Caco-2 (cell line): Measurements from ENCODE around the gene NTNG1. TPM values are rescaled to one million over a fixed set of nuclear protein-coding genes. Genes with fewer than 3 reads are reported as not detected.

Experiments
- BruUV-seq: library from RNA; stranded (reverse); fragments of 400-500 nt; replicated peaks from 2 replicates; lab custom pipeline; 2021; lab: Mats Ljungman, UMichigan
- CTCF ChIA-PET: fragments of 300-600 bp; sonication (Branson Sonifier 250); formaldehyde crosslinking; loops from one replicate; lab custom pipeline; 2022; ENCODE audit warnings: antibody characterized with exemption; lab: Charles Lee
- POLR2A ChIA-PET: fragments of 300-600 bp; sonication (Branson Sonifier 250); formaldehyde crosslinking; loops from one replicate; lab custom pipeline; 2022; ENCODE audit warnings: antibody characterized with exemption; lab: Charles Lee
- DNase-seq, 2 experiments: peaks; one replicate each; pipeline versions ENCODE4 v3.0.0 to v3.0.0-alpha.2; 2020 to 2022
- H3K27me3 ChIP-seq: replicated peaks from 2 replicates; pipeline ENCODE4 v1.6.0; 2011; ENCODE audit warnings: low read length; ENCODE audit not compliant: control insufficient read depth, insufficient read depth
- H3K36me3 ChIP-seq: 2 replicates; pipeline ENCODE4 v1.5.1; 2011; ENCODE audit warnings: low read length; ENCODE audit not compliant: control insufficient read depth, insufficient read depth
- H3K4me1 ChIP-seq: fragments of 250-450 bp; sonication (Bioruptor Pico); 2 replicates; pipeline ENCODE4 v1.5.1; 2020; ENCODE audit warnings: mild to moderate bottlenecking
- H3K4me3 ChIP-seq: 2 replicates; pipeline ENCODE4 v1.5.1; 2011; ENCODE audit warnings: low read depth, mild to moderate bottlenecking, control low read depth, low read length
- H3K9me3 ChIP-seq: fragments of 250-450 bp; sonication (Bioruptor Pico); 2 replicates; pipeline ENCODE4 v1.5.1; 2020; ENCODE audit warnings: mild to moderate bottlenecking, moderate library complexity
- H3K27ac Mint-ChIP-seq: one replicate; pipeline ENCODE4 v1.8.0; 2022; ENCODE audit warnings: mixed read lengths; ENCODE audit not compliant: unreplicated experiment
- H3K27me3 Mint-ChIP-seq: one replicate; pipeline ENCODE4 v1.8.0; 2022; ENCODE audit warnings: mixed read lengths; ENCODE audit not compliant: insufficient read depth, unreplicated experiment
- H3K36me3 Mint-ChIP-seq: one replicate; pipeline ENCODE4 v1.8.0; 2022; ENCODE audit warnings: mild to moderate bottlenecking, mixed read lengths; ENCODE audit not compliant: insufficient read depth, unreplicated experiment
- H3K4me1 Mint-ChIP-seq: one replicate; pipeline ENCODE4 v1.8.0; 2022; ENCODE audit warnings: low read depth, mixed read lengths; ENCODE audit not compliant: unreplicated experiment
- H3K4me3 Mint-ChIP-seq: one replicate; pipeline ENCODE4 v1.8.0; 2022; ENCODE audit warnings: mild to moderate bottlenecking, moderate library complexity, mixed read lengths; ENCODE audit not compliant: unreplicated experiment
- H3K9me3 Mint-ChIP-seq: one replicate; pipeline ENCODE4 v1.8.0; 2022; ENCODE audit warnings: mixed read lengths; ENCODE audit not compliant: unreplicated experiment
- CTCF ChIP-seq, 2 experiments: fragments of 200-600 bp in 1 of 2; IDR thresholded peaks; 1 replicate in 1 of 2; 2 replicates in 1 of 2; pipeline versions ENCODE4 v1.5.1 to v1.8.0; 2011 to 2022; ENCODE audit warnings: antibody characterized with exemption in 1 of 2, control low read depth in 1 of 2, inconsistent platforms in 1 of 2, low read depth in 1 of 2, low read length in 1 of 2, mild to moderate bottlenecking in 1 of 2, moderate library complexity in 1 of 2; ENCODE audit not compliant: insufficient read depth in 1 of 2, severe bottlenecking in 1 of 2, unreplicated experiment in 1 of 2
- intact Hi-C: fragments of 100-400 bp; cut with micrococcal nuclease; formaldehyde crosslinking; loops from one replicate; pipeline ENCODE4 v1.10.0; 2022; ENCODE audit not compliant: unreplicated experiment
- total RNA-seq: library from RNA; stranded (reverse); gene quantifications from 2 replicates; pipeline ENCODE4 v1.2.3, GENCODE V29; 2022

Gene NTNG1
- total RNA-seq, 1 experiment from 2014 or later, result not detected

- intact Hi-C loops, result no loop called here
- Histone ChIP-seq H3K9me3 (no peaks in the 10 kb centered on the region), H3K36me3 (no peaks in the 10 kb centered on the region), H3K4me3 (no peak overlapping the region), H3K4me1 (no peaks in the 10 kb centered on the region), H3K27me3 (no peaks in the 10 kb centered on the region)
- no TSS peak for BruUV-seq
- Mint-ChIP-seq H3K9me3 (no peaks in the 10 kb centered on the region), H3K27ac (no peak overlapping the region), H3K27me3 (no peaks in the 10 kb centered on the region), H3K36me3 (no peaks in the 10 kb centered on the region), H3K4me1 (no peaks in the 10 kb centered on the region), H3K4me3 (no peak overlapping the region)
- CTCF ChIA-PET, result no interaction called here
- no peak for DNase-seq
- POLR2A ChIA-PET, result no interaction called here
- TF ChIP-seq CTCF (IDR thresholded peaks at IDR 0.05; ENCODE audit: insufficient read depth in 1 of 2, low read depth in 1 of 2, low read length in 1 of 2, severe bottlenecking in 1 of 2, unreplicated experiment in 1 of 2), result no peak
Observed at GRCh38 chr1:107344836-107345235, 204.0 kb downstream of the NTNG1 start.

GRCh38 chr1:107352850-107353249, 212.0 kb downstream of the NTNG1 start:
- Histone ChIP-seq H3K4me1 (no peaks in the 10 kb centered on the region), H3K36me3 (no peaks in the 10 kb centered on the region), H3K9me3 (no peaks in the 10 kb centered on the region), H3K4me3 (no peak overlapping the region), H3K27me3 (no peaks in the 10 kb centered on the region)
- no TSS peak for BruUV-seq
- Mint-ChIP-seq H3K27ac (no peak overlapping the region), H3K9me3 (no peaks in the 10 kb centered on the region), H3K4me3 (no peak overlapping the region), H3K36me3 (no peaks in the 10 kb centered on the region), H3K27me3 (no peaks in the 10 kb centered on the region), H3K4me1 (no peaks in the 10 kb centered on the region)
- no peak for DNase-seq
- intact Hi-C loops, result no loop called here
- POLR2A ChIA-PET, result no interaction called here
- TF ChIP-seq CTCF (IDR thresholded peaks at IDR 0.05; ENCODE audit: insufficient read depth in 1 of 2, low read depth in 1 of 2, low read length in 1 of 2, severe bottlenecking in 1 of 2, unreplicated experiment in 1 of 2), result no peak
- CTCF ChIA-PET, result no interaction called here

- Mint-ChIP-seq H3K27ac (no peak overlapping the region), H3K36me3 (no peaks in the 10 kb centered on the region), H3K4me3 (no peak overlapping the region), H3K9me3 (no peaks in the 10 kb centered on the region), H3K27me3 (no peaks in the 10 kb centered on the region), H3K4me1 (no peaks in the 10 kb centered on the region)
- no peaks in the 10 kb centered on the region for H3K36me3 ChIP-seq
- POLR2A ChIA-PET, result no interaction called here
- TF ChIP-seq CTCF (IDR thresholded peaks at IDR 0.05; ENCODE audit: insufficient read depth in 1 of 2, low read depth in 1 of 2, low read length in 1 of 2, severe bottlenecking in 1 of 2, unreplicated experiment in 1 of 2), result no peak
- H3K9me3 ChIP-seq, result no peaks in the 10 kb centered on the region
- H3K4me1 ChIP-seq, result no peaks in the 10 kb centered on the region
- no TSS peak for BruUV-seq
- DNase-seq, result no peak
- CTCF ChIA-PET, result no interaction called here
- intact Hi-C loops, result no loop called here
- no peaks in the 10 kb centered on the region for H3K27me3 ChIP-seq
- H3K4me3 ChIP-seq, result no peak overlapping the region
Observed at GRCh38 chr1:107357376-107357775, 216.5 kb downstream of the NTNG1 start.
